ENCODE data around the gene FIBP. TPM values are rescaled to one million over a fixed set of nuclear protein-coding genes. Genes with fewer than 3 reads are reported as not detected.

The FIBP gene
- total and polyA plus RNA-seq, 2 of the 8 experiments (the other 6 are each of a cell fraction or from before 2014, with no cell fraction given), result 74.3 to 173 TPM

GRCh38 chr11:65867284-65868071 is 20.8 kb downstream of the FIBP start:
- CTCF ChIA-PET (ENCODE audit: partially characterized antibody), result interaction anchor here (1.4 to 9.9 kb wide), 7 partner anchors 8 to 64 kb away, joined by 3 to 210 read pairs (median 71); partner anchors contain the start of genes CCDC85B, CFL1, FIBP and MUS81
- Histone ChIP-seq H2BK15ac (ENCODE audit: low read length) (no peak overlapping the region), H4K5ac (ENCODE audit: insufficient read length, low read depth, low read length) (no peak overlapping the region), H2BK20ac (ENCODE audit: low read length) (no peak overlapping the region), H3K9me3 (ENCODE audit: insufficient read depth in 2 of 2, low read depth in 1 of 2, low read length in 1 of 2) (no peaks in the 10 kb centered on the region), H3K4me1 (replicated peaks in 1 of 4; ENCODE audit: control insufficient read depth in 3 of 4, insufficient read depth in 4 of 4, low read length in 3 of 4) (peaks cover 0 to 6% (median 3%) of the 10 kb centered on the region in 4 experiments; a peak in 4 of 7 replicates), H3K23ac (ENCODE audit: insufficient read length) (no peak overlapping the region), H3K36me3 (ENCODE audit: control insufficient read depth in 2 of 4, insufficient read depth in 4 of 4, low read length in 3 of 4) (peaks cover 5 to 17% (median 14%) of the 10 kb centered on the region in 4 experiments), H3K79me2 (ENCODE audit: control insufficient read depth in 1 of 2, insufficient read depth in 2 of 2, low read length in 2 of 2) (no peaks in the 10 kb centered on the region), H3K18ac (ENCODE audit: extremely low read depth, low read length) (no peak overlapping the region), H4K8ac (ENCODE audit: extremely low read depth, insufficient read depth, low read length) (peak overlapping the region; percentile 31), H2AFZ (ENCODE audit: low read length) (no peak overlapping the region), H3K9ac (replicated peaks in 1 of 4; ENCODE audit: extremely low read depth in 1 of 4, low read depth in 3 of 4, low read length in 3 of 4) (0 out of 7 replicates have a peak overlapping the region, but pooled peaks of 1 of the 4 experiments have one; percentile 20), H2BK12ac (ENCODE audit: low read depth, low read length) (no peak overlapping the region), H2BK5ac (ENCODE audit: low read depth, low read length) (no peak overlapping the region), H4K91ac (replicated peaks; ENCODE audit: insufficient read length, low read length) (no peak overlapping the region), H3K4me3 (ENCODE audit: extremely low read depth in 1 of 4, insufficient read depth in 2 of 4, low read depth in 3 of 4, low read length in 4 of 4) (peak overlapping the region; percentile 64 to 74 (median 74)), H3K27me3 (replicated peaks in 1 of 4; ENCODE audit: control insufficient read depth in 3 of 4, extremely low read depth in 1 of 4, insufficient read depth in 3 of 4, low read length in 3 of 4) (peaks cover 0 to 27% (median 11%) of the 10 kb centered on the region in 4 experiments; a peak in 3 of 7 replicates), H3K23me2 (ENCODE audit: low read depth, low read length) (peaks cover 4% of the 10 kb centered on the region; the same call in 1 of the 2 replicates), H3K4me2 (ENCODE audit: insufficient read depth in 1 of 2, low read depth in 2 of 2, low read length in 2 of 2) (peak overlapping the region; percentile 86 to 93), H3K14ac (ENCODE audit: insufficient read length) (no peak overlapping the region), H3K27ac (ENCODE audit: low read depth, low read length) (no peak overlapping the region), H3K4ac (replicated peaks; ENCODE audit: insufficient read length, low read depth, low read length) (no peak overlapping the region), H2AK5ac (ENCODE audit: low read depth, low read length) (no peak overlapping the region), H3K79me1 (ENCODE audit: low read depth, low read length) (no peaks in the 10 kb centered on the region; the same call in 1 of the 2 replicates), H2BK120ac (replicated peaks; ENCODE audit: low read depth, low read length) (no peak overlapping the region), H3K56ac (replicated peaks; ENCODE audit: insufficient read length, low read depth, low read length) (no peak overlapping the region), H4K20me1 (replicated peaks in 1 of 2; ENCODE audit: control insufficient read depth in 1 of 2, insufficient read depth in 2 of 2, low read length in 2 of 2) (peaks cover 0 to 2% of the 10 kb centered on the region in 2 experiments)
- DNase-seq (ENCODE audit: low read depth in 1 of 2, low spot score in 2 of 2) (peak in 1 of 2 experiments; percentile 90), FAIRE-seq (peak; percentile 28)
- WGBS, 2 experiments (ENCODE audit: extremely low coverage in 1 of 2, insufficient coverage in 1 of 2, insufficient read length in 1 of 2, insufficient replicate concordance in 2 of 2, low coverage in 1 of 2, low lambda C conversion rate in 2 of 2, missing lambda C conversion rate in 1 of 2), result 10% methylated on average over 29 of the region's 29 CpGs; no CpG with 5 or more reads in 1 of the 2 experiments
- POLR2A ChIA-PET (ENCODE audit: partially characterized antibody), result interaction anchor here (0.6 to 39.7 kb wide), 4 partner anchors 7 to 115 kb away, joined by 3 to 1071 read pairs (median 538); partner anchors contain the start of genes CCDC85B, CFL1, CTSW and EFEMP2
- TF ChIP-seq PHF8 (conservative IDR thresholded peaks at IDR 0.05; ENCODE audit: low read depth, low read length), result no peak
- no peak for TF ChIP-seq SAP30 (IDR thresholded peaks at IDR 0.05; ENCODE audit: insufficient read depth, insufficient replicate concordance, low read length)
- no peak for TF ChIP-seq TCF12 (IDR thresholded peaks at IDR 0.05; ENCODE audit: low read depth, low read length)
- TF ChIP-seq POU5F1 (IDR thresholded peaks at IDR 0.05; ENCODE audit: low read depth, low read length), result no peak
- no peak for TF ChIP-seq YY1 (IDR thresholded peaks at IDR 0.05; ENCODE audit: low read depth, low read length)
- TF ChIP-seq, protein P1, sequence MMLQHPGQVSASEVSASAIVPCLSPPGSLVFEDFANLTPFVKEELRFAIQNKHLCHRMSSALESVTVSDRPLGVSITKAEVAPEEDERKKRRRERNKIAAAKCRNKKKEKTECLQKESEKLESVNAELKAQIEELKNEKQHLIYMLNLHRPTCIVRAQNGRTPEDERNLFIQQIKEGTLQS (IDR thresholded peaks at IDR 0.05; ENCODE audit: insufficient read depth, low read depth, low read length), result no peak
- TF ChIP-seq SRF (IDR thresholded peaks at IDR 0.05; ENCODE audit: low read depth, low read length), result no peak
- no peak for TF ChIP-seq JUN (IDR thresholded peaks at IDR 0.05; ENCODE audit: low read depth, low read length)
- no peak for TF ChIP-seq BCL11A (IDR thresholded peaks at IDR 0.05; ENCODE audit: low read depth in 2 of 2, low read length in 2 of 2)
- TF ChIP-seq RFX5 (IDR thresholded peaks at IDR 0.05; ENCODE audit: borderline replicate concordance, low read depth, low read length), result no peak
